Sigmoid colon (tissue), 7 donors: ENCODE data around the gene GNA12. TPM values are rescaled to one million over a fixed set of nuclear protein-coding genes. Genes with fewer than 3 reads are reported as not detected.
"Not testable (repeated sequence)": the region's sequence is repeated elsewhere in the genome, so short reads cannot be mapped to it uniquely, and the experiment has no call there.

ENCODE experiments used
- DNase-seq: peaks from one replicate; pipeline ENCODE4 v3.0.0-alpha.2; 2019
- H3K27ac ChIP-seq, 4 donors: fragments of 200-600 bp; sonication (generic); one replicate each; pipeline ENCODE4 v1.5.1; 2016 to 2019; ENCODE audit warnings: mild to moderate bottlenecking in 1 of 4
- H3K27me3 ChIP-seq, 3 donors: fragments of 200-600 bp; sonication (generic); one replicate each; pipeline ENCODE4 v1.5.1; 2019; ENCODE audit warnings: mild to moderate bottlenecking in 1 of 3
- H3K36me3 ChIP-seq, 4 donors: fragments of 200-600 bp; sonication (generic); one replicate each; pipeline ENCODE4 v1.5.1; 2016 to 2019
- H3K4me1 ChIP-seq, 4 donors: fragments of 200-600 bp; sonication (generic); one replicate each; pipeline ENCODE4 v1.5.1; 2017 to 2019
- H3K4me3 ChIP-seq, 4 donors: fragments of 200-600 bp; sonication (generic); one replicate each; pipeline ENCODE4 v1.5.1; 2017 to 2019; ENCODE audit warnings: mild to moderate bottlenecking in 2 of 4, moderate library complexity in 1 of 4
- H3K9me3 ChIP-seq, 4 donors: fragments of 200-600 bp in 3 of 4; sonication (generic) in 3 of 4; one replicate each; pipeline versions ENCODE4 v1.5.1 to v1.6.1; 2013 to 2019
- CTCF ChIP-seq, 4 experiments: fragments of 450-650 bp in 3 of 4; fragments of 200-600 bp in 1 of 4; IDR thresholded peaks; one replicate each; pipeline ENCODE4 v1.5.1; 2016 to 2019; ENCODE audit warnings: antibody characterized with exemption in 4 of 4, mild to moderate bottlenecking in 3 of 4, moderate library complexity in 2 of 4
- EP300 ChIP-seq, 4 donors: sonication (generic); formaldehyde crosslinking; IDR thresholded peaks; one replicate each; pipeline ENCODE4 v1.6.1; 2017; ENCODE audit warnings: antibody characterized with exemption in 4 of 4
- POLR2A ChIP-seq, 2 donors: fragments of 450-650 bp; IDR thresholded peaks; one replicate each; pipeline ENCODE4 v1.6.1; 2016; ENCODE audit warnings: antibody characterized with exemption in 2 of 2, mild to moderate bottlenecking in 2 of 2, moderate library complexity in 2 of 2
- POLR2AphosphoS5 ChIP-seq, 4 donors: sonication (generic); formaldehyde crosslinking; IDR thresholded peaks; one replicate each; pipeline ENCODE4 v1.6.1; 2017; ENCODE audit warnings: antibody characterized with exemption in 4 of 4
- WGBS, 2 donors: extraction: QIAGEN DNeasy Blood & Tissue Kit; methylation state at CpG; one replicate each; pipeline ENCODE4 v1.1.7; 2013; 5-methylcytosine and 5-hydroxymethylcytosine counted together
- intact Hi-C: fragments of 100-400 bp; cut with DNase I; formaldehyde crosslinking; loops from one replicate; pipeline ENCODE4 v1.15.1; 2023
- polyA plus RNA-seq, 3 donors: library from polyadenylated mRNA; stranded (reverse); fragments of 200-250 nt; gene quantifications; one replicate each; pipeline ENCODE4 v1.2.3, GENCODE V29; 2013
- total RNA-seq, 4 donors: library from RNA; depleted of rRNA; stranded (reverse); fragments of >200 nt; gene quantifications; one replicate each; pipeline ENCODE4 v1.1.0, GENCODE V29; 2016
- donor health status: healthy with polysubstance abuse.
- donor health status: Bipolar disorder and iron deficiency.
- donor health status: healthy.

The GNA12 gene
- total and polyA plus RNA-seq, 7 donors = 13.2 to 46.5 (median 22.0) TPM

- DNase-seq = peak; percentile 85
- Histone ChIP-seq H3K36me3 (peaks cover 0 to 22% (median 2%) of the 10 kb centered on the region in 4 donors), H3K27me3 (no peaks in the 10 kb centered on the region), H3K9me3 (no peaks in the 10 kb centered on the region), H3K27ac (peak overlapping the region; percentile 63 to 92 (median 86)), H3K4me1 (peaks cover 0 to 55% (median 47%) of the 10 kb centered on the region in 4 donors), H3K4me3 (peak overlapping the region in 3 of 4 donors; percentile 24 to 35 (median 32))
- 78 to 87% methylated on average over 37 of the region's 37 CpGs for WGBS, 2 donors
- intact Hi-C loops = loop anchor here (5.0 kb wide), 1 partner anchor 33 kb away; no protein-coding TSS in a partner anchor
- TF ChIP-seq EP300 (IDR thresholded peaks at IDR 0.05) (no peak), POLR2AphosphoS5 (IDR thresholded peaks at IDR 0.05) (peak in 3 of 4 donors; percentile 64 to 75 (median 74))
Observed at GRCh38 chr7:2729031-2729892, 114.8 kb downstream of the GNA12 start.

GRCh38 chr7:2728316-2729030 lies 115.6 kb downstream of the GNA12 start:
- peaks cover 0 to 47% (median 39%) of the 10 kb centered on the region in 4 donors for H3K4me1 ChIP-seq
- H3K27ac ChIP-seq = peak overlapping the region; percentile 63 to 92 (median 86)
- 66 to 74% methylated on average over 15 of the region's 15 CpGs for WGBS, 2 donors
- DNase-seq = no peak
- H3K36me3 ChIP-seq = peaks cover 0 to 25% (median 5%) of the 10 kb centered on the region in 4 donors
- H3K4me3 ChIP-seq = peak overlapping the region in 3 of 4 donors; percentile 24 to 35 (median 32)
- TF ChIP-seq POLR2A (IDR thresholded peaks at IDR 0.05) = no peak
- TF ChIP-seq POLR2AphosphoS5 (IDR thresholded peaks at IDR 0.05) = no peak
- no peak for TF ChIP-seq EP300 (IDR thresholded peaks at IDR 0.05)
- no peak for TF ChIP-seq CTCF (IDR thresholded peaks at IDR 0.05)
- intact Hi-C loops = loop anchor here (5.0 kb wide), 1 partner anchor 34 kb away; no protein-coding TSS in a partner anchor
- H3K9me3 ChIP-seq = no peaks in the 10 kb centered on the region
- no peaks in the 10 kb centered on the region for H3K27me3 ChIP-seq

GRCh38 chr7:2727206-2727605 lies 116.9 kb downstream of the GNA12 start:
- H3K27ac ChIP-seq = peak overlapping the region in 2 of 4 donors; percentile 90 to 92
- intact Hi-C loops = loop anchor here (5.0 kb wide), 1 partner anchor 35 kb away; no protein-coding TSS in a partner anchor
- H3K9me3 ChIP-seq, H3K27me3 ChIP-seq, H3K4me3 ChIP-seq: not testable (repeated sequence)
- peaks cover 0 to 34% (median 5%) of the 10 kb centered on the region in 4 donors for H3K36me3 ChIP-seq
- 82 to 87% methylated on average over 13 of the region's 13 CpGs for WGBS, 2 donors
- peak; percentile 56 for DNase-seq
- H3K4me1 ChIP-seq = peaks cover 0 to 34% (median 29%) of the 10 kb centered on the region in 4 donors

- 90 to 91% methylated on average over 18 of the region's 18 CpGs for WGBS, 2 donors
Observed at GRCh38 chr7:2726316-2727018, 117.6 kb downstream of the GNA12 start.

More at GRCh38 chr7:2726316-2727018, 117.6 kb downstream of the GNA12 start:
- H3K4me1 ChIP-seq = peaks cover 0 to 32% (median 28%) of the 10 kb centered on the region in 4 donors
- H3K36me3 ChIP-seq = peaks cover 0 to 31% (median 5%) of the 10 kb centered on the region in 4 donors
- no peak for TF ChIP-seq POLR2A (IDR thresholded peaks at IDR 0.05)
- TF ChIP-seq CTCF (IDR thresholded peaks at IDR 0.05) = no peak
- TF ChIP-seq POLR2AphosphoS5 (IDR thresholded peaks at IDR 0.05) = no peak
- TF ChIP-seq EP300 (IDR thresholded peaks at IDR 0.05) = no peak
- intact Hi-C loops = loop anchor here (5.0 kb wide), 1 partner anchor 36 kb away; no protein-coding TSS in a partner anchor
- H3K4me3 ChIP-seq = no peak overlapping the region
- H3K9me3 ChIP-seq = no peaks in the 10 kb centered on the region
- no peak overlapping the region for H3K27ac ChIP-seq
- peak; percentile 59 for DNase-seq
- H3K27me3 ChIP-seq = no peaks in the 10 kb centered on the region
